GM12874 (cell line): ENCODE results near the gene ZDHHC22.

Experiments used
- TF ChIP-seq, protein P1 (sequence below): IDR thresholded peaks from 2 replicates; pipeline ENCODE4 v1.5.1; 2011; ENCODE audit warnings: low read depth, mild to moderate bottlenecking, control low read depth, low read length, moderate library complexity; ENCODE audit not compliant: insufficient read depth

Gene ZDHHC22

DNA sequence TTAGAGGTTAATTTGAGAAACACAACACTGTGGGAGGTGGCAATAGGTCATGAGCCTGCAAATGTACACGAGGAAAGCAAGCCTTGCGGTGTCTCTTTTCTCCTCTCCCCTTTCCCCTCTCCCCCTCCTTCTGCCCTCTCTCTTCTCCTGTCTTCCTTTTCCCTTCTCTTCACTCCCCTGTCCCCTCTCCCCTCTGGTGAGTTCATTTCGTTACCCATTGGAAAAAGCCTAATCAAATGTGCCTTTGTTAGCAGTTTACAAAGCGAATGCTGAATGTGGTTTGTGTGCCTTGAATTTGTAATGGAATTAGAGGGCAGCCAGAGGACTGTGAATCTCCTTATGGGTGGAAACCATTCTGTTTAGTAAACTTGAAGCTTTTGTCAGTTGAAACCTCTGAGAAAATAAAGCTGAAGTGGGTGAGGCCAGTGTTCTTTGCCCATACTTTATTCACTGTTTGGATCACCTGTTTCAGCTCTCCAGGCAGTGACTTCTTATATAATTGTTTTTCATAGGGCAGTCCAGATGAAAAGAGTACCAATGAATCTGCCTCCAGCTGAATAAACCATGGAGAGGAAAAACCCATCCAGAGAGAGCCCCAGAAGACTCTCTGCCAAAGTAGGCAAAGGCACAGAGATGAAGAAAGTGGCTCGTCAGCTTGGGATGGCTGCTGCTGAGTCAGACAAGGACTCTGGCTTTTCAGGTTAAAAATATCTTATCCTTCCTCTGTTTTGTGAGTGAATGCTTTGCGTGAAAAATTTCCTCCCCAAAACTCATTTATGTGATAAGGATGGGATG lies 36.2 kb downstream of the ZDHHC22 start:
- TF ChIP-seq, protein P1, sequence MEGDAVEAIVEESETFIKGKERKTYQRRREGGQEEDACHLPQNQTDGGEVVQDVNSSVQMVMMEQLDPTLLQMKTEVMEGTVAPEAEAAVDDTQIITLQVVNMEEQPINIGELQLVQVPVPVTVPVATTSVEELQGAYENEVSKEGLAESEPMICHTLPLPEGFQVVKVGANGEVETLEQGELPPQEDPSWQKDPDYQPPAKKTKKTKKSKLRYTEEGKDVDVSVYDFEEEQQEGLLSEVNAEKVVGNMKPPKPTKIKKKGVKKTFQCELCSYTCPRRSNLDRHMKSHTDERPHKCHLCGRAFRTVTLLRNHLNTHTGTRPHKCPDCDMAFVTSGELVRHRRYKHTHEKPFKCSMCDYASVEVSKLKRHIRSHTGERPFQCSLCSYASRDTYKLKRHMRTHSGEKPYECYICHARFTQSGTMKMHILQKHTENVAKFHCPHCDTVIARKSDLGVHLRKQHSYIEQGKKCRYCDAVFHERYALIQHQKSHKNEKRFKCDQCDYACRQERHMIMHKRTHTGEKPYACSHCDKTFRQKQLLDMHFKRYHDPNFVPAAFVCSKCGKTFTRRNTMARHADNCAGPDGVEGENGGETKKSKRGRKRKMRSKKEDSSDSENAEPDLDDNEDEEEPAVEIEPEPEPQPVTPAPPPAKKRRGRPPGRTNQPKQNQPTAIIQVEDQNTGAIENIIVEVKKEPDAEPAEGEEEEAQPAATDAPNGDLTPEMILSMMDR: no peak

DNA sequence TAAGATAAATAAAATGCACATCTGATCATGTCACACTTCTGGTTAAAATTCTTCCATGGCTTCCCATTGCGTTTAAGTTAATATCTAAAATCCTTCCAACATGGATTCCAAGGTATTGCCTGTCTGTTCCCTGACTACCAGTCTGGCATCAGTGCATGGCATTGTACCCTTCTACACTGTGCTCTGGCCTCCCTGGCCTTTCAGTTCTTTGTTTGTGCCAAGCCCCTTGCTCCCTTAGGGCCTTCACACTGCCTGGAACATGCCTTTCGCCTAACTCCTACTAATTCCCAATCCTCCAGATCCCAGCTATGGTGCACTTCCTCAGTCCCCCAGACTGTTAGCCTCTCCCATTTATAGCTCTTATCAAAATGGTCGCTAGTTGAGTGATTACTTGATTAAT lies 37.2 kb downstream of the ZDHHC22 start:
- TF ChIP-seq, protein P1: no peak

DNA sequence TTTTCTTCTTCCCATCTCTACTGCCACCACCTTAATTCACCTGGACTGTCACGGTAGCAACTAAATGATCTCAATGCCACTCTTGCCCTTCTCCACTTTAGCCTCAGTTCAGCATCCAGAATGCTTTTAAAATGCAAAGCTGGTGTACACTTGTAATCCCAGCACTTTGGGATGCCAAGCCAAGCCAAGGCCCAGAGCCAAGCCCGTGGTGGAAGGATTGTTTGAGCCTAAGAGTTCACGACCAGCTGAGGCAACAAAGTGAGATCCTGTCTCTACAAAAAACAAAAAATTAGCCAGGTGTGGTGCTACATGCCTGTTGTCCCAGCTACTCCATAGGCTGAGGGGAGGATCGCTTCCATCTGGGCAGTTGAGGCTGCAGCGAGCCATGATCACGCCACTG lies 37.6 kb downstream of the ZDHHC22 start:
- TF ChIP-seq, protein P1: no peak

DNA sequence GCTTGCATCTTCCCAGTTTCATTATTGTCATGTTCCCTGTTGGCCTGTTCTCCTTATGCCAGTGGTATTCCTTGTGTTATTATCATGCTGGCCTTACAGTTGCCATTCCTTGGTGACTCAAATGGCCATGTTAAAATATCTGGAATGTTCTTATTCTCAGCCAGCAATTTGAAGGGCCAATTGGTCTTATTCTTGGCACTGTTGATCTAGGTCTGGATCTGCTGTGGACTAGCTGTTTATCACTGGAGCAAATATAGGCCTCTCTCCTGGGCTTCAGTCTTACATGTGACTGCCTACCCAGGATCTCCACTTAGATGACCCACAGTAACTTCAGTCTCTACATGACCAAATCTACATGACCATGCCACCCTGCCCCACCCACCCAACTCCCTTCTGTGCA lies 38.1 kb downstream of the ZDHHC22 start:
- TF ChIP-seq, protein P1: no peak

DNA sequence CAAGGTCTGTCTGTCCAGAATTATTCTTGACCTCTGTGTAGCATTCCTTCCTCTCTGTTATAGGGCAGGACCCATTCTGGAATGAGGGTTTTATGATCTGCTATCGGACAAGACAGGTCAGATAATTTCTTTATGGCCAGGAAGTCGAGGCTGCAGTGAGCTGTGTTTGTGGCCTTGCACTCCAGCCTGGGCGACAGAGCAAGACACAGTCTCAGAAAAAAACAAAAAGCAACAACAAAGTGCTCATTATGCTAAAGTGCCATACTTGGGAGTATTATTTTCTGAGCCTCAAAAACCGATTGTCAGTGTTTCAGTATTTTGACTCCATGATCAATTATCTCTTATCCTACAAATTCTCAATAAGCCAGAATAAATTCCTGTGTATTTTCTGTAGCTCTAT lies 39.4 kb downstream of the ZDHHC22 start:
- TF ChIP-seq, protein P1: no peak

DNA sequence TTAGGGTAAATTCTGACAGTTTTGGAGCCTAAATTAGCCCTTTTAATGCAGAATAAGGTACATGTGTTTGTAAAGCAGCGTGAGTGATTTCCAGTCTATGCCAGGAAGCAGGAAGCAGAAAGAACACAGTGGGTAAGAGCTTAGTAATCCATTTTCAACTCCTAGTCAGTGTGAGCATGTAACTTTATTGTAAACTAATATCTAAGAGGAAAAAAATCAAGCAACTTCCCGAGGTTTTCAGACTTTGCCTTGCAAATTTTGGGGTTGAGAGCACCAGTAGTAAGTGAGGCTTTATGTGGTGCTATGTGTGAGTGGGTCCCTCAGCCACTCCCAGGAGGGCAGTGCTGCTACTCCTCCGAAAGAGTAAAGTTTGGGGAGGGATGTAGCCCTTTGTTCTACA lies 40.6 kb downstream of the ZDHHC22 start:
- TF ChIP-seq, protein P1: no peak

DNA sequence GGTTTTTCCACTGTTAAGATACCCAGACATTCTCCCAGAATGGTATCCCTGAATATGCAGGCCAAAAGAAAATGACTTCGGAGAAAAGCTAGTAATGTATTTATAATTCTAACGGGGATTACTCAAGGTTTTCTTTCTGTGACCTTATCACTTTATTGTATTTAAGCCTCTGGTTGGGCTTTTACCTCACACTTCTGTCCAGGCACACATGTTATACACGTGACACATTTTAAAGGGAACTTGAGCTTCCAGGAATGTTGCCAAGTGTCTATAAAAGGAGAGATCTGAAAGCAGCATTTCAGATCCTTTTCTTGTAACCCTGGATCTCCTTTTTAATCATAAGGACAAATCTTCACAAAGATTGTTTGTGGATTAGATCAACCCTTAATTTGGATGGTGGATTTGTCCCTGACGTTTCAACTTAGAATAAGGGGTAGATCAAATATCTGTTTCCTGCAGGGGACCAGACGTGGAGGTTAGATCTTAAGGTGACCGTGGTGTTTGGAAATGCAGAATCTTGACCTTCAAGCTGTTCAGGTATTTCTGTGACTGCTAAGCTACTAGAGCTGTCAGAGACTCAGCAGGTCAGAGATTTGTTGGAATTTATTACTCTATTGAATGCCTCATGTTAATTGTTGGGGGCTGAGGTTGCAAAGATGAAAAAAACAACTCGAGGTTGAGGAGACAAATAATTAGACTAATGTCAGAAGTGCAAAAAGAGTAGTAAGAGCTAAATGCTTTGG lies 42.0 kb downstream of the ZDHHC22 start:
- TF ChIP-seq, protein P1: no peak
